HG03460 (cell line): ENCODE data around the gene DPF3.
A peak's percentile ranks its signal among the peaks of the same experiment; 100 is the strongest.

Experiments used
- ATAC-seq: cut with Tn5 transposase; IDR thresholded peaks from one replicate; pipeline ENCODE4 v1.9.1; 2021; ENCODE audit not compliant: unreplicated experiment

Gene DPF3

GRCh38 chr14:72607386-72608130 is 286.3 kb downstream of the DPF3 start:
- ATAC-seq: no peak

GRCh38 chr14:72606879-72607278 is 287.0 kb downstream of the DPF3 start:
- ATAC-seq: no peak

GRCh38 chr14:72605921-72606220 is 288.0 kb downstream of the DPF3 start:
- ATAC-seq: no peak

- ATAC-seq: no peak
Observed at GRCh38 chr14:72605096-72605920, 288.6 kb downstream of the DPF3 start.

- no peak for ATAC-seq
Observed at GRCh38 chr14:72604133-72604532, 289.8 kb downstream of the DPF3 start.

- no peak for ATAC-seq
Observed at GRCh38 chr14:72603639-72604038, 290.3 kb downstream of the DPF3 start.

- ATAC-seq: no peak
Observed at GRCh38 chr14:72600551-72601330, 293.2 kb downstream of the DPF3 start.

GRCh38 chr14:72599579-72600470 is 294.1 kb downstream of the DPF3 start:
- no peak for ATAC-seq

GRCh38 chr14:72598306-72598705 is 295.6 kb downstream of the DPF3 start:
- ATAC-seq: no peak

GRCh38 chr14:72597252-72598233 is 296.4 kb downstream of the DPF3 start:
- ATAC-seq: no peak

- ATAC-seq: no peak
Observed at GRCh38 chr14:72595152-72595862, 298.6 kb downstream of the DPF3 start.

- peak; percentile 87 for ATAC-seq
Observed at GRCh38 chr14:72594099-72594901, 299.6 kb downstream of the DPF3 start.

GRCh38 chr14:72591391-72591790 is 302.5 kb downstream of the DPF3 start:
- no peak for ATAC-seq

GRCh38 chr14:72590577-72590976 is 303.3 kb downstream of the DPF3 start:
- no peak for ATAC-seq

GRCh38 chr14:72589652-72590051 is 304.2 kb downstream of the DPF3 start:
- ATAC-seq: no peak

GRCh38 chr14:72588521-72588920 is 305.4 kb downstream of the DPF3 start:
- ATAC-seq: no peak

- ATAC-seq: no peak
Observed at GRCh38 chr14:72583316-72584272, 310.3 kb downstream of the DPF3 start.
